WERI-Rb-1 (cell line): Measurements from ENCODE around the gene RAMAC.

Experiments used
- DNase-seq: peaks from one replicate; pipeline ENCODE4 v3.0.0-alpha.2; 2020
- H3K27ac ChIP-seq: fragments of 250-450 bp; sonication (Bioruptor Pico); 2 replicates; pipeline ENCODE4 v1.5.1; 2020; ENCODE audit warnings: mild to moderate bottlenecking, moderate library complexity
- H3K27me3 ChIP-seq: fragments of 250-450 bp; sonication (Bioruptor Pico); 2 replicates; pipeline ENCODE4 v1.5.1; 2021; ENCODE audit warnings: mild to moderate bottlenecking, low read depth, moderate library complexity; ENCODE audit not compliant: insufficient read depth, severe bottlenecking
- H3K36me3 ChIP-seq: fragments of 250-450 bp; sonication (Bioruptor Pico); 2 replicates; pipeline ENCODE4 v1.5.1; 2020; ENCODE audit warnings: mild to moderate bottlenecking, moderate library complexity
- H3K4me3 ChIP-seq: 2 replicates; pipeline ENCODE4 v1.5.1; 2011; ENCODE audit warnings: low read depth, mild to moderate bottlenecking, control low read depth, low read length
- H3K9me3 ChIP-seq: fragments of 250-450 bp; sonication (Bioruptor Pico); 2 replicates; pipeline ENCODE4 v1.5.1; 2021; ENCODE audit warnings: mild to moderate bottlenecking, moderate library complexity; ENCODE audit not compliant: severe bottlenecking
- TF ChIP-seq, protein P1 (sequence below): IDR thresholded peaks from 2 replicates; pipeline ENCODE4 v1.5.1; 2011; ENCODE audit warnings: low read depth, mild to moderate bottlenecking, control low read depth, inconsistent platforms, low read length

RAMAC gene

GRCh38 chr15:82963471-82964341 is 22.3 kb upstream of the RAMAC start:
- no peak overlapping the region for H3K27ac ChIP-seq

GRCh38 chr15:82964890-82965289 is 21.1 kb upstream of the RAMAC start:
- no peaks in the 10 kb centered on the region for H3K36me3 ChIP-seq

More at GRCh38 chr15:82963471-82964341, 22.3 kb upstream of the RAMAC start:
- H3K27me3 ChIP-seq, result no peaks in the 10 kb centered on the region
- no peak for DNase-seq
- TF ChIP-seq, protein P1, sequence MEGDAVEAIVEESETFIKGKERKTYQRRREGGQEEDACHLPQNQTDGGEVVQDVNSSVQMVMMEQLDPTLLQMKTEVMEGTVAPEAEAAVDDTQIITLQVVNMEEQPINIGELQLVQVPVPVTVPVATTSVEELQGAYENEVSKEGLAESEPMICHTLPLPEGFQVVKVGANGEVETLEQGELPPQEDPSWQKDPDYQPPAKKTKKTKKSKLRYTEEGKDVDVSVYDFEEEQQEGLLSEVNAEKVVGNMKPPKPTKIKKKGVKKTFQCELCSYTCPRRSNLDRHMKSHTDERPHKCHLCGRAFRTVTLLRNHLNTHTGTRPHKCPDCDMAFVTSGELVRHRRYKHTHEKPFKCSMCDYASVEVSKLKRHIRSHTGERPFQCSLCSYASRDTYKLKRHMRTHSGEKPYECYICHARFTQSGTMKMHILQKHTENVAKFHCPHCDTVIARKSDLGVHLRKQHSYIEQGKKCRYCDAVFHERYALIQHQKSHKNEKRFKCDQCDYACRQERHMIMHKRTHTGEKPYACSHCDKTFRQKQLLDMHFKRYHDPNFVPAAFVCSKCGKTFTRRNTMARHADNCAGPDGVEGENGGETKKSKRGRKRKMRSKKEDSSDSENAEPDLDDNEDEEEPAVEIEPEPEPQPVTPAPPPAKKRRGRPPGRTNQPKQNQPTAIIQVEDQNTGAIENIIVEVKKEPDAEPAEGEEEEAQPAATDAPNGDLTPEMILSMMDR, result no peak
- H3K9me3 ChIP-seq, result no peaks in the 10 kb centered on the region
- no peak overlapping the region for H3K4me3 ChIP-seq
- no peaks in the 10 kb centered on the region for H3K36me3 ChIP-seq

GRCh38 chr15:82966671-82967071 is 19.3 kb upstream of the RAMAC start:
- Histone ChIP-seq H3K36me3 (no peaks in the 10 kb centered on the region), H3K27ac (no peak overlapping the region), H3K9me3 (no peaks in the 10 kb centered on the region), H3K27me3 (no peaks in the 10 kb centered on the region), H3K4me3 (no peak overlapping the region)
- no peak for DNase-seq
- TF ChIP-seq, protein P1, result no peak

More at GRCh38 chr15:82964890-82965289, 21.1 kb upstream of the RAMAC start:
- H3K9me3 ChIP-seq, result no peaks in the 10 kb centered on the region
- TF ChIP-seq, protein P1, result no peak
- H3K4me3 ChIP-seq, result no peak overlapping the region
- no peak overlapping the region for H3K27ac ChIP-seq
- no peak for DNase-seq
- H3K27me3 ChIP-seq, result no peaks in the 10 kb centered on the region

DNA sequence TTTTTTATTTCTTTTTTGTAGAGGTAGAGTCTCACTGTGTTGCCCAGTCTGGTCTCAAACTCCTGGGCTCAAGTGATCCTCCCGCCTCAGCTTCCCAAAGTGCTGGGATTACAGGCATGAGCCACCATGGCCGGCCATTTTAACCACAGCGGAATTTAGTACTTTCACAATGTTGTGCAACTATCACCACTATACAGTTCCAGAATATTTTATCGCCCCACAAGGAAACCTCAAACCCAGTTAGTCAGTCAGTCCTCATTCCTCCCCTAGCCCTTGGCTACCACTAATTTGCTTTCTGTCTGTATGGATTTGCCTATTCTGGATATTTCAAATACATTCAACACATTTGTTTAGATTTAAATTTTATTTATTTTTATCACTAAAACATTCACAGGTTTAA is 17.9 kb upstream of the RAMAC start:
- no peak for DNase-seq

DNA sequence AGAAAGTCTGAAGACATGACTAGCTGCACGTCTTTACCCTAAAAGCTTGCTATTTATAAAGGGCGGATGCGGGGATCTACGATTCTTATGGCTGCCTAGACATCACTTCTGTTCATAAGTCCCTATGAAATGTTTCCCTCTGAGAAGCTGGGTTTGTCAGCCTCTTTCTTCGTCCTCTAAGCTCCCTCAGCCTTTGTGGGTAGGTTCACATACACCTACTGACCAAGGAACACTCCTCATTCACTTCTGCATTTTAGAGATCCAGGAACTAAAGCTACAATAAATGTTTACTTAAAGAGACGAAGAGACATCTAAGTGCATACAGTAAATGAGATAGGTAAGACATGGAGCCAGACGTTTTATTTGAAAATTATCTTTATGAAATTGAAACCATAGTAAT is 16.7 kb upstream of the RAMAC start:
- H3K27me3 ChIP-seq, result no peaks in the 10 kb centered on the region
- H3K4me3 ChIP-seq, result no peak overlapping the region
- no peaks in the 10 kb centered on the region for H3K36me3 ChIP-seq
- H3K9me3 ChIP-seq, result no peaks in the 10 kb centered on the region
- no peak overlapping the region for H3K27ac ChIP-seq
- TF ChIP-seq, protein P1, result no peak
- DNase-seq, result no peak

More for the DNA sequence above, 17.9 kb upstream of the RAMAC start:
- H3K27me3 ChIP-seq, result no peaks in the 10 kb centered on the region
- no peak overlapping the region for H3K4me3 ChIP-seq
- TF ChIP-seq, protein P1, result no peak
- H3K9me3 ChIP-seq, result no peaks in the 10 kb centered on the region
- H3K36me3 ChIP-seq, result no peaks in the 10 kb centered on the region
- H3K27ac ChIP-seq, result no peak overlapping the region
